ENCODE measurements around the gene DHRS1.
A peak's percentile ranks its signal among the peaks of the same experiment; 100 is the strongest.

Gene DHRS1

GRCh38 chr14:24291446-24292117 lies 8.0 kb downstream of the DHRS1 start:
- H3K9me3 Mint-ChIP-seq: no peaks in the 10 kb centered on the region
- peaks cover 33 to 61% of the 10 kb centered on the region in 2 donors for H3K36me3 Mint-ChIP-seq
- H3K27ac Mint-ChIP-seq: no peak overlapping the region
- no peaks in the 10 kb centered on the region for H3K27me3 Mint-ChIP-seq
- ATAC-seq (replicated peaks) (no peak), DNase-seq (no peak)
- no peak overlapping the region for H3K4me3 Mint-ChIP-seq
- H3K4me1 Mint-ChIP-seq: peaks cover 30 to 49% of the 10 kb centered on the region in 2 donors

- Mint-ChIP-seq H3K4me3 (no peak overlapping the region), H3K27me3 (no peaks in the 10 kb centered on the region), H3K27ac (peak overlapping the region; percentile 53), H3K9me3 (no peaks in the 10 kb centered on the region), H3K36me3 (peaks cover 29 to 53% of the 10 kb centered on the region in 2 donors), H3K4me1 (peaks cover 22 to 40% of the 10 kb centered on the region in 2 donors)
- no peak for DNase-seq
- ATAC-seq (replicated peaks): no peak
Measured at GRCh38 chr14:24290746-24291145, 8.8 kb downstream of the DHRS1 start.

- no peak overlapping the region for H3K27ac Mint-ChIP-seq
- peak overlapping the region in 1 of 2 donors; percentile 53 for H3K4me3 Mint-ChIP-seq
- no peaks in the 10 kb centered on the region for H3K9me3 Mint-ChIP-seq
- H3K36me3 Mint-ChIP-seq: peaks cover 27 to 45% of the 10 kb centered on the region in 2 donors
- peaks cover 22 to 43% of the 10 kb centered on the region in 2 donors for H3K4me1 Mint-ChIP-seq
- DNase-seq (peak; percentile 57), ATAC-seq (replicated peaks) (peak; percentile 99 to 100)
- no peaks in the 10 kb centered on the region for H3K27me3 Mint-ChIP-seq
Measured at GRCh38 chr14:24289649-24290280, 9.8 kb downstream of the DHRS1 start.

- H3K4me3 Mint-ChIP-seq: no peak overlapping the region
- H3K27ac Mint-ChIP-seq: no peak overlapping the region
- no peaks in the 10 kb centered on the region for H3K9me3 Mint-ChIP-seq
- no peak for DNase-seq
- no peaks in the 10 kb centered on the region for H3K27me3 Mint-ChIP-seq
- ATAC-seq (replicated peaks): no peak
- H3K4me1 Mint-ChIP-seq: peaks cover 25 to 51% of the 10 kb centered on the region in 2 donors
- peaks cover 16 to 31% of the 10 kb centered on the region in 2 donors for H3K36me3 Mint-ChIP-seq
Measured at GRCh38 chr14:24286996-24287395, 12.6 kb downstream of the DHRS1 start.

- ATAC-seq (replicated peaks) (no peak), DNase-seq (no peak)
- no peaks in the 10 kb centered on the region for H3K27me3 Mint-ChIP-seq
- peaks cover 5 to 15% of the 10 kb centered on the region in 2 donors for H3K36me3 Mint-ChIP-seq
- H3K27ac Mint-ChIP-seq: no peak overlapping the region
- H3K4me3 Mint-ChIP-seq: no peak overlapping the region
- H3K4me1 Mint-ChIP-seq: peaks cover 34 to 60% of the 10 kb centered on the region in 2 donors
- no peaks in the 10 kb centered on the region for H3K9me3 Mint-ChIP-seq
Measured at GRCh38 chr14:24285351-24285750, 14.2 kb downstream of the DHRS1 start.

- H3K9me3 Mint-ChIP-seq: no peaks in the 10 kb centered on the region
- DNase-seq: no peak
- no peak overlapping the region for H3K4me3 Mint-ChIP-seq
- no peak for ATAC-seq (replicated peaks)
- H3K27me3 Mint-ChIP-seq: no peaks in the 10 kb centered on the region
- H3K36me3 Mint-ChIP-seq: peaks cover 4 to 9% of the 10 kb centered on the region in 2 donors
- H3K27ac Mint-ChIP-seq: no peak overlapping the region
- peaks cover 36 to 60% of the 10 kb centered on the region in 2 donors for H3K4me1 Mint-ChIP-seq
Measured at GRCh38 chr14:24284501-24285035, 15.0 kb downstream of the DHRS1 start.

GRCh38 chr14:24283796-24284460 lies 15.7 kb downstream of the DHRS1 start:
- ATAC-seq (replicated peaks): no peak
- peaks cover 4 to 9% of the 10 kb centered on the region in 2 donors for H3K36me3 Mint-ChIP-seq
- H3K9me3 Mint-ChIP-seq: no peaks in the 10 kb centered on the region
- DNase-seq: no peak
- H3K27me3 Mint-ChIP-seq: no peaks in the 10 kb centered on the region
- H3K4me3 Mint-ChIP-seq: no peak overlapping the region
- no peak overlapping the region for H3K27ac Mint-ChIP-seq
- H3K4me1 Mint-ChIP-seq: peaks cover 41 to 60% of the 10 kb centered on the region in 2 donors

GRCh38 chr14:24282736-24283135 lies 16.8 kb downstream of the DHRS1 start:
- Mint-ChIP-seq H3K4me1 (peaks cover 47 to 63% of the 10 kb centered on the region in 2 donors), H3K36me3 (peaks cover 12 to 13% of the 10 kb centered on the region in 2 donors), H3K9me3 (peaks cover 7 to 8% of the 10 kb centered on the region in 2 donors), H3K4me3 (no peak overlapping the region), H3K27ac (no peak overlapping the region), H3K27me3 (no peaks in the 10 kb centered on the region)
- DNase-seq: no peak
- ATAC-seq (replicated peaks): no peak

GRCh38 chr14:24281636-24282035 lies 17.9 kb downstream of the DHRS1 start:
- peaks cover 12 to 15% of the 10 kb centered on the region in 2 donors for H3K36me3 Mint-ChIP-seq
- H3K27ac Mint-ChIP-seq: no peak overlapping the region
- peaks cover 7 to 8% of the 10 kb centered on the region in 2 donors for H3K9me3 Mint-ChIP-seq
- DNase-seq: no peak
- no peak overlapping the region for H3K4me3 Mint-ChIP-seq
- H3K27me3 Mint-ChIP-seq: no peaks in the 10 kb centered on the region
- peaks cover 54 to 69% of the 10 kb centered on the region in 2 donors for H3K4me1 Mint-ChIP-seq
- no peak for ATAC-seq (replicated peaks)

GRCh38 chr14:24280797-24281460 lies 18.7 kb downstream of the DHRS1 start:
- Mint-ChIP-seq H3K27me3 (no peaks in the 10 kb centered on the region), H3K27ac (peak overlapping the region; percentile 91), H3K36me3 (peaks cover 9 to 15% of the 10 kb centered on the region in 2 donors), H3K4me3 (no peak overlapping the region), H3K4me1 (peaks cover 56 to 72% of the 10 kb centered on the region in 2 donors), H3K9me3 (peaks cover 7 to 8% of the 10 kb centered on the region in 2 donors)
- no peak for ATAC-seq (replicated peaks)
- no peak for DNase-seq

- ATAC-seq (replicated peaks) (peak; percentile 89), DNase-seq (peak; percentile 67)
- Mint-ChIP-seq H3K27me3 (no peaks in the 10 kb centered on the region), H3K27ac (peak overlapping the region; percentile 81), H3K4me3 (peak overlapping the region; percentile 8 to 36), H3K9me3 (peaks cover 7 to 8% of the 10 kb centered on the region in 2 donors), H3K36me3 (peaks cover 8 to 15% of the 10 kb centered on the region in 2 donors), H3K4me1 (peaks cover 62 to 76% of the 10 kb centered on the region in 2 donors)
Measured at GRCh38 chr14:24279301-24280186, 20.0 kb downstream of the DHRS1 start.

GRCh38 chr14:24278424-24278823 lies 21.2 kb downstream of the DHRS1 start:
- Mint-ChIP-seq H3K4me1 (peaks cover 65 to 87% of the 10 kb centered on the region in 2 donors), H3K9me3 (peaks cover 7 to 8% of the 10 kb centered on the region in 2 donors), H3K36me3 (peaks cover 8 to 15% of the 10 kb centered on the region in 2 donors), H3K27ac (peak overlapping the region; percentile 81), H3K4me3 (peak overlapping the region in 1 of 2 donors; percentile 0), H3K27me3 (no peaks in the 10 kb centered on the region)
- DNase-seq (no peak), ATAC-seq (replicated peaks) (no peak)
